Erythroblast (primary cell): ENCODE data around the gene RFTN2.

ENCODE experiments used
- GATA1 ChIP-seq: IDR thresholded peaks from 2 replicates; pipeline ENCODE4 v1.6.1; 2011; ENCODE audit warnings: low read depth, mild to moderate bottlenecking, control low read depth, low read length, moderate library complexity
- POLR2A ChIP-seq: IDR thresholded peaks from 2 replicates; pipeline ENCODE4 v1.6.1; 2011; ENCODE audit warnings: mild to moderate bottlenecking, low read length

DNA sequence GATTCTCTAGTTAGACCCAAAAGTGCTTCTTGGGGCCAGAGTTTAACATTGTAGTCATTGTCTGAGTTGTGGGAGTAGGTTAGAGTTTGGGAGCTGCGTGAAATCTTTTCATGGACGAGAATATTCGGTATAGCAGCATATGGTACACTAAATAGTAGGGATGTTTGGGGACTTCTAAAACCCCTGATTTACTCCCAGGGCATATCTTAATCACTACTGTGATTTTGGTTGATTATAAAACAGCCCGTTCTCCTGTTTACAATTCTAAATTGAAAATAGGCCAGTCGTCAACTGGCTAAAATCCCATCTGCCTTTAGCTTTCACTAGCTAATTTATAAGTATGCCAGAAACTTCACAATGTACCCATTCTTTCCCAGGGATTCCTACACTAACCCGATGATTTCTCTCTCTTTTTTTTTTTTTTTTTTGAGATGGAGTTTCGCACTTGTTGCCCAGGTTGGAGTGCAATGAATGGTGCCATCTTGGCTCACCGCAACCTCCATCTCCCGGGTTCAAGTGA lies 115.2 kb downstream of the RFTN2 start:
- TF ChIP-seq POLR2A (no peak), GATA1 (no peak)
